CD4-positive, alpha-beta T cell (primary cell): ENCODE measurements around the gene GTF3C6. TPM values are rescaled to one million over a fixed set of nuclear protein-coding genes. Genes with fewer than 3 reads are reported as not detected.

Source experiments
- ATAC-seq: fragments of 200-7000 bp; cut with Tn5 transposase; one replicate; pipeline ENCODE4 v1.10.0; 2022; ENCODE audit warnings: mild to moderate bottlenecking; ENCODE audit not compliant: poor library complexity
- CTCF ChIA-PET: fragments of 350-600 bp; sonication (Branson Sonifier 250); formaldehyde crosslinking; loops from one replicate; lab custom pipeline; 2021; ENCODE audit warnings: antibody characterized with exemption, inconsistent platforms; lab: Charles Lee
- POLR2A ChIA-PET: fragments of 350-600 bp; sonication (Branson Sonifier 250); formaldehyde crosslinking; loops from one replicate; lab custom pipeline; 2021; ENCODE audit warnings: antibody characterized with exemption, inconsistent platforms; lab: Charles Lee
- DNase-seq, 14 experiments: peaks; one replicate each; pipeline ENCODE4 v3.0.0-alpha.2; 2013 to 2020; ENCODE audit warnings: mixed read lengths in 2 of 14
- H3K27ac ChIP-seq, 2 donors: one replicate each; pipeline versions ENCODE4 v1.5.1 to v1.7.0; 2013; ENCODE audit warnings: low read length in 2 of 2, low read depth in 1 of 2, mild to moderate bottlenecking in 1 of 2
- H3K27me3 ChIP-seq, 2 experiments: 1 replicate in 1 of 2; 2 replicates in 1 of 2; pipeline versions ENCODE4 v1.6.1 to v1.7.0; 2013; ENCODE audit warnings: low read length in 2 of 2, control low read depth in 1 of 2, mild to moderate bottlenecking in 1 of 2, moderate library complexity in 1 of 2; ENCODE audit not compliant: insufficient read depth in 2 of 2, control insufficient read depth in 1 of 2
- H3K36me3 ChIP-seq: one replicate; pipeline ENCODE4 v1.6.1; 2013; ENCODE audit warnings: low read length, control low read depth; ENCODE audit not compliant: insufficient read depth
- H3K4me1 ChIP-seq: one replicate; pipeline ENCODE4 v1.6.1; 2013; ENCODE audit warnings: low read length, control low read depth; ENCODE audit not compliant: insufficient read depth
- H3K4me3 ChIP-seq: one replicate; pipeline ENCODE4 v1.5.1; 2013; ENCODE audit warnings: mild to moderate bottlenecking, low read length, moderate library complexity
- H3K9me3 ChIP-seq, 2 experiments: 1 replicate in 1 of 2; 2 replicates in 1 of 2; pipeline versions ENCODE4 v1.6.1 to v1.7.0; 2013; ENCODE audit warnings: low read length in 2 of 2, mild to moderate bottlenecking in 2 of 2, control low read depth in 1 of 2, moderate library complexity in 1 of 2; ENCODE audit not compliant: control insufficient read depth in 1 of 2, insufficient read depth in 1 of 2
- H3K27ac Mint-ChIP-seq: one replicate; pipeline ENCODE4 v1.8.0; 2020; ENCODE audit warnings: mixed read lengths
- H3K27me3 Mint-ChIP-seq: one replicate; pipeline ENCODE4 v1.8.0; 2021; ENCODE audit warnings: mixed read lengths
- H3K36me3 Mint-ChIP-seq: one replicate; pipeline ENCODE4 v1.8.0; 2021; ENCODE audit warnings: low read depth, mixed read lengths
- H3K4me1 Mint-ChIP-seq: one replicate; pipeline ENCODE4 v1.8.0; 2021; ENCODE audit warnings: low read depth, mixed read lengths
- H3K4me3 Mint-ChIP-seq: one replicate; pipeline ENCODE4 v1.8.0; 2020; ENCODE audit warnings: mild to moderate bottlenecking, mixed read lengths
- H3K9me3 Mint-ChIP-seq: one replicate; pipeline ENCODE4 v1.8.0; 2020; ENCODE audit warnings: mixed read lengths
- intact Hi-C, 2 experiments: fragments of 100-400 bp; cut with DNase I in 1 of 2; cut with micrococcal nuclease in 1 of 2; formaldehyde crosslinking; loops; one replicate each; pipeline versions ENCODE4 v1.15.1 to v1.9.0; 2023 to 2025; cut with DNase I, micrococcal nuclease
- total RNA-seq, 174 experiments: library from RNA in 2 of 174; stranded (reverse) in 2 of 174; gene quantifications; one replicate each; pipeline ENCODE4 v1.2.3 and lab custom pipeline; 2021 to 2026
- TF ChIP-seq, protein P1 (sequence below): fragments of 200-600 bp; IDR thresholded peaks from one replicate; pipeline ENCODE4 v1.8.0; 2022; ENCODE audit warnings: antibody characterized with exemption, mild to moderate bottlenecking

Gene GTF3C6
- total RNA-seq, 2 experiments from 2014 or later = 17.9 to 19.2 TPM

DNA sequence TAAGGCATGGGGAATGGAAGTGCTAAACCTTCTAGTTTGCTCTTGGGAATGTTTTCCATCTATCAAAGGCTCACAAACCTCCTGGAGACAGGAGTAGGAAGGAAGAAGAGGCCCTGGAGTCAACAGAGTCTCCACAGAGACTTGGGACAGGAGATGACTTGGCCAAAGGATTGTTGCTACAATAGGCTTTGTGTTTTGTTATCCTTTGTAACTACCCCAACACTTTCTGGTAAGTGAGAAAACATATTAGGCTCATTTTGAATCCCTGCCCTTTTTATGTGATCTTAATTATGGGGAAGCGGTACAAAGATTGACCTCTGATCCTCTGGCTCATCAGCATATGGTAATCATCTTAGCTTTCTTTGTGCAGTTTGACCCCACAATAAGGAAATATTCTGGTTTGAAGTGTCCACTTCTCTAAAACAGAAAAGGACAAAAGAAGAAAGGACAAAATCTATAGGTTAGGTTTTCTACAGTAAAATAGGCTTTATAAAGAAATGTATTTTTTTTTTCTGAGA, 24.1 kb upstream of the GTF3C6 start:
- H3K36me3 ChIP-seq = no peaks in the 10 kb centered on the region
- Mint-ChIP-seq H3K27me3 (no peaks in the 10 kb centered on the region), H3K9me3 (peaks cover 2% of the 10 kb centered on the region), H3K36me3 (no peaks in the 10 kb centered on the region), H3K4me3 (no peak overlapping the region), H3K27ac (no peak overlapping the region), H3K4me1 (no peaks in the 10 kb centered on the region)
- intact Hi-C loops = no loop called here
- TF ChIP-seq, protein P1, sequence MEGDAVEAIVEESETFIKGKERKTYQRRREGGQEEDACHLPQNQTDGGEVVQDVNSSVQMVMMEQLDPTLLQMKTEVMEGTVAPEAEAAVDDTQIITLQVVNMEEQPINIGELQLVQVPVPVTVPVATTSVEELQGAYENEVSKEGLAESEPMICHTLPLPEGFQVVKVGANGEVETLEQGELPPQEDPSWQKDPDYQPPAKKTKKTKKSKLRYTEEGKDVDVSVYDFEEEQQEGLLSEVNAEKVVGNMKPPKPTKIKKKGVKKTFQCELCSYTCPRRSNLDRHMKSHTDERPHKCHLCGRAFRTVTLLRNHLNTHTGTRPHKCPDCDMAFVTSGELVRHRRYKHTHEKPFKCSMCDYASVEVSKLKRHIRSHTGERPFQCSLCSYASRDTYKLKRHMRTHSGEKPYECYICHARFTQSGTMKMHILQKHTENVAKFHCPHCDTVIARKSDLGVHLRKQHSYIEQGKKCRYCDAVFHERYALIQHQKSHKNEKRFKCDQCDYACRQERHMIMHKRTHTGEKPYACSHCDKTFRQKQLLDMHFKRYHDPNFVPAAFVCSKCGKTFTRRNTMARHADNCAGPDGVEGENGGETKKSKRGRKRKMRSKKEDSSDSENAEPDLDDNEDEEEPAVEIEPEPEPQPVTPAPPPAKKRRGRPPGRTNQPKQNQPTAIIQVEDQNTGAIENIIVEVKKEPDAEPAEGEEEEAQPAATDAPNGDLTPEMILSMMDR = no peak
- POLR2A ChIA-PET = no interaction called here
- no peak overlapping the region for H3K27ac ChIP-seq
- no peaks in the 10 kb centered on the region for H3K4me1 ChIP-seq
- DNase-seq (no peak), ATAC-seq (no peak)
- CTCF ChIA-PET = no interaction called here
- no peaks in the 10 kb centered on the region for H3K9me3 ChIP-seq
- no peak overlapping the region for H3K4me3 ChIP-seq
- H3K27me3 ChIP-seq = no peaks in the 10 kb centered on the region

DNA sequence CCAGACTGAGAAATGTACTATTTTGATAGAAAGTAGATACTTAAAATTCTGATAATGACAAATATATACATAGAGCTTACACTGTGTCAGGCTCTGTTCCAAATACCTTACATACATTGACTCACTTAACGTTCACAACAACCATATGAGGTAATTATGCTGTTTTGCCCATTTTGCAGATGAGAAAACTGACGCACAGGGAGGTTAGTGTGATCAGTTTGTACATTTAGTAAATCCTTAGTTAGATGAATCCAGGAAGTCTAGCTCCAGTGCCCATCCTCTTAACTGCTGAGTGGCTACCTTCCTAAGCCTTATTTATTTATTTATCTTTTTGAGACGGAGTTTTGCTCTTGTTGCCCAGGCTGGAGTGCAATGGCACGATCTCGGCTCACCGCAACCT, 23.3 kb upstream of the GTF3C6 start:
- CTCF ChIA-PET = no interaction called here
- H3K27ac Mint-ChIP-seq = no peak overlapping the region
- DNase-seq (no peak), ATAC-seq (no peak)
- intact Hi-C loops = no loop called here
- no peaks in the 10 kb centered on the region for H3K27me3 Mint-ChIP-seq
- no peak overlapping the region for H3K4me3 Mint-ChIP-seq
- Histone ChIP-seq H3K4me3 (no peak overlapping the region), H3K27ac (no peak overlapping the region), H3K36me3 (no peaks in the 10 kb centered on the region), H3K4me1 (no peaks in the 10 kb centered on the region), H3K27me3 (no peaks in the 10 kb centered on the region), H3K9me3 (no peaks in the 10 kb centered on the region)
- TF ChIP-seq, protein P1 = no peak
- no peaks in the 10 kb centered on the region for H3K4me1 Mint-ChIP-seq
- H3K36me3 Mint-ChIP-seq = no peaks in the 10 kb centered on the region
- POLR2A ChIA-PET = no interaction called here
- H3K9me3 Mint-ChIP-seq = peaks cover 2% of the 10 kb centered on the region

DNA sequence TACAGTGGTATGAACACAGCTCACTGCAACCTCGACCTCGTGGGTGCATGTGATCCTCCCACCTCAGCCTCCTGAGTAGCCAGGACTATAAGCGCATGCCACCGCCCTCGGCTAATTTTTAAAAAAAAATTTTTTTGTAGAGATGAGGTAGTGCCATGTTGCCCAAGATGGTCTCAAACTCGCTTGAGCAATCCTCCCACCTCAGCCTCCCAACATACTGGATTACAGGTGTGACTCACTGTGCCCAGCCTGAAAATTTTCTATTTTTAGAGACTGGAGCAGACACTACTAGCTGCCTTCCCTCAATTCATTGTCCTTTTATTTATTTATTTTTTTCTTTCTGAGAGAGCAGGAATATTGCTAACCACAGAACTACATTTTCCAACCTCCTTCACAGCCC, 20.3 kb upstream of the GTF3C6 start:
- no peak overlapping the region for H3K4me3 ChIP-seq
- no peaks in the 10 kb centered on the region for H3K27me3 ChIP-seq
- H3K27ac ChIP-seq = no peak overlapping the region
- ChIA-PET POLR2A (no interaction called here), CTCF (interaction anchor here (0.7 kb wide), 1 partner anchor 255 kb away, joined by 3 read pairs; no protein-coding TSS in a partner anchor)
- TF ChIP-seq, protein P1 = no peak
- DNase-seq (no peak), ATAC-seq (no peak)
- Mint-ChIP-seq H3K36me3 (no peaks in the 10 kb centered on the region), H3K4me3 (no peak overlapping the region), H3K4me1 (no peaks in the 10 kb centered on the region), H3K27ac (no peak overlapping the region), H3K27me3 (no peaks in the 10 kb centered on the region), H3K9me3 (peaks cover 2% of the 10 kb centered on the region)
- H3K36me3 ChIP-seq = no peaks in the 10 kb centered on the region
- H3K4me1 ChIP-seq = no peaks in the 10 kb centered on the region
- H3K9me3 ChIP-seq = no peaks in the 10 kb centered on the region
- intact Hi-C loops = no loop called here
